ENCODE results near the gene KCNJ4.

The KCNJ4 gene

GRCh38 chr22:38452373-38453065 lies 2.5 kb downstream of the KCNJ4 start:
- DNase-seq: peak; percentile 40

- DNase-seq: no peak
Measured at GRCh38 chr22:38451864-38452263, 3.1 kb downstream of the KCNJ4 start.

- no peak for DNase-seq
Measured at GRCh38 chr22:38451404-38451803, 3.6 kb downstream of the KCNJ4 start.

- no peak for DNase-seq
Measured at GRCh38 chr22:38450234-38450797, 4.7 kb downstream of the KCNJ4 start.

- no peak for DNase-seq
Measured at GRCh38 chr22:38449776-38450175, 5.2 kb downstream of the KCNJ4 start.

- no peak for DNase-seq
Measured at GRCh38 chr22:38448945-38449745, 5.9 kb downstream of the KCNJ4 start.

GRCh38 chr22:38446018-38446601 lies 8.9 kb downstream of the KCNJ4 start:
- no peak for DNase-seq

GRCh38 chr22:38444783-38445182 lies 10.2 kb downstream of the KCNJ4 start:
- DNase-seq: no peak

- no peak for DNase-seq
Measured at GRCh38 chr22:38443628-38444521, 11.1 kb downstream of the KCNJ4 start.

GRCh38 chr22:38442967-38443627 lies 11.9 kb downstream of the KCNJ4 start:
- no peak for DNase-seq

GRCh38 chr22:38441620-38442287 lies 13.2 kb downstream of the KCNJ4 start:
- no peak for DNase-seq

GRCh38 chr22:38440747-38441350 lies 14.2 kb downstream of the KCNJ4 start:
- DNase-seq: no peak

- no peak for DNase-seq
Measured at GRCh38 chr22:38437416-38437815, 17.6 kb downstream of the KCNJ4 start.

- DNase-seq: no peak
Measured at GRCh38 chr22:38436629-38437395, 18.2 kb downstream of the KCNJ4 start.

GRCh38 chr22:38435965-38436364 lies 19.0 kb downstream of the KCNJ4 start:
- DNase-seq: no peak

- no peak for DNase-seq
Measured at GRCh38 chr22:38435010-38435409, 20.0 kb downstream of the KCNJ4 start.

GRCh38 chr22:38433871-38434270 lies 21.1 kb downstream of the KCNJ4 start:
- no peak for DNase-seq

- peak; percentile 28 for DNase-seq
Measured at GRCh38 chr22:38432264-38432663, 22.7 kb downstream of the KCNJ4 start.

GRCh38 chr22:38431266-38432010 lies 23.6 kb downstream of the KCNJ4 start:
- no peak for DNase-seq
